Stomach (tissue), 9 donors: ENCODE measurements around the gene AK4. TPM values are rescaled to one million over a fixed set of nuclear protein-coding genes. Genes with fewer than 3 reads are reported as not detected.
A peak's percentile ranks its signal among the peaks of the same experiment; 100 is the strongest.

Experiments used
- DNase-seq, 2 donors: peaks; one replicate each; pipeline versions ENCODE4 v3.0.0 to v3.0.0-alpha.2; 2013 to 2019
- H3K27ac ChIP-seq, 5 donors: fragments of 200-600 bp in 4 of 5; sonication (generic) in 4 of 5; one replicate each; pipeline ENCODE4 v1.5.1; 2013 to 2019; ENCODE audit warnings: mild to moderate bottlenecking in 1 of 5, moderate library complexity in 1 of 5
- H3K27me3 ChIP-seq, 3 donors: fragments of 200-600 bp; sonication (generic); one replicate each; pipeline ENCODE4 v1.5.1; 2017 to 2019; ENCODE audit warnings: mixed run types in 1 of 3
- H3K36me3 ChIP-seq, 4 donors: fragments of 200-600 bp; sonication (generic); 1 replicate in 3 of 4; 2 replicates in 1 of 4; pipeline ENCODE4 v1.5.1; 2016 to 2019
- H3K4me1 ChIP-seq, 4 donors: fragments of 200-600 bp; sonication (generic); one replicate each; pipeline ENCODE4 v1.5.1; 2016 to 2019
- H3K4me3 ChIP-seq, 4 donors: fragments of 200-600 bp; sonication (generic) in 3 of 4; one replicate each; pipeline ENCODE4 v1.5.1; 2016 to 2019; ENCODE audit warnings: mild to moderate bottlenecking in 1 of 4
- H3K9me3 ChIP-seq, 4 donors: fragments of 200-600 bp; sonication (generic); one replicate each; pipeline ENCODE4 v1.5.1; 2016 to 2019
- CTCF ChIP-seq, 7 experiments: fragments of 450-650 bp in 4 of 7; fragments of 200-600 bp in 3 of 7; sonication (generic) in 3 of 7; IDR thresholded peaks; one replicate each; pipeline ENCODE4 v1.5.1; 2016 to 2019; ENCODE audit warnings: antibody characterized with exemption in 7 of 7, control low read depth in 2 of 7, mild to moderate bottlenecking in 1 of 7
- EP300 ChIP-seq: sonication (generic); formaldehyde crosslinking; IDR thresholded peaks from one replicate; pipeline ENCODE4 v1.6.1; 2017; ENCODE audit warnings: antibody characterized with exemption
- POLR2A ChIP-seq, 4 donors: fragments of 450-650 bp; IDR thresholded peaks; one replicate each; pipeline ENCODE4 v1.6.1; 2016; ENCODE audit warnings: antibody characterized with exemption in 4 of 4, control low read depth in 2 of 4, mild to moderate bottlenecking in 1 of 4, moderate library complexity in 1 of 4
- POLR2AphosphoS5 ChIP-seq, 3 donors: sonication (generic); formaldehyde crosslinking; IDR thresholded peaks; one replicate each; pipeline ENCODE4 v1.6.1; 2016; ENCODE audit warnings: antibody characterized with exemption in 3 of 3
- WGBS, 5 donors: extraction: QIAGEN DNeasy Blood & Tissue Kit in 3 of 5; methylation state at CpG; one replicate each; pipeline versions ENCODE4 v1.1.5 to v1.1.7; 2013 to 2018; 5-methylcytosine and 5-hydroxymethylcytosine counted together
- intact Hi-C: fragments of 100-400 bp; cut with DNase I; formaldehyde crosslinking; loops from one replicate; pipeline ENCODE4 v1.15.1; 2023; ENCODE audit warnings: low total_unique reads
- polyA plus RNA-seq, 3 donors: library from polyadenylated mRNA; stranded (reverse); fragments of 200-250 nt; gene quantifications; one replicate each; pipeline ENCODE4 v1.2.3, GENCODE V29; 2013
- total RNA-seq, 5 donors: library from RNA; depleted of rRNA; stranded (reverse); fragments of >200 nt; gene quantifications; one replicate each; pipeline versions ENCODE4 v1.1.0 to v1.2.3, GENCODE V29; 2014 to 2016
- donor health status: healthy with polysubstance abuse.
- donor health status: Bipolar disorder and iron deficiency.
- donor health status: healthy.

The AK4 gene
- total and polyA plus RNA-seq, 8 donors: 9.4 to 108 (median 30.4) TPM

- peak overlapping the region; percentile 71 to 88 (median 84) for H3K4me3 ChIP-seq
- no peak for DNase-seq
- 8 to 14% (median 11%) methylated on average over 20 of the region's 20 CpGs for WGBS, 5 donors
- H3K4me1 ChIP-seq: peaks cover 7 to 50% (median 40%) of the 10 kb centered on the region in 4 donors
- no peaks in the 10 kb centered on the region for H3K9me3 ChIP-seq
- no peaks in the 10 kb centered on the region for H3K36me3 ChIP-seq
- no peak for TF ChIP-seq CTCF (IDR thresholded peaks at IDR 0.05)
- no peak for TF ChIP-seq POLR2AphosphoS5 (IDR thresholded peaks at IDR 0.05)
- TF ChIP-seq EP300: no peak
- TF ChIP-seq POLR2A (IDR thresholded peaks at IDR 0.05): no peak
- H3K27ac ChIP-seq: peak overlapping the region; percentile 82 to 93 (median 89)
- intact Hi-C loops: no loop called here
- H3K27me3 ChIP-seq: peaks cover 0 to 32% (median 0%) of the 10 kb centered on the region in 3 donors
Measured at GRCh38 chr1:65146908-65147423, 1.0 kb upstream of the AK4 start.

- no peaks in the 10 kb centered on the region for H3K9me3 ChIP-seq
- peak in 2 of 3 donors; percentile 19 to 25 for TF ChIP-seq POLR2AphosphoS5 (IDR thresholded peaks at IDR 0.05)
- no peak for TF ChIP-seq EP300
- no peak for TF ChIP-seq CTCF (IDR thresholded peaks at IDR 0.05)
- peak overlapping the region; percentile 82 to 93 (median 89) for H3K27ac ChIP-seq
- no peaks in the 10 kb centered on the region for H3K36me3 ChIP-seq
- peak overlapping the region; percentile 71 to 88 (median 84) for H3K4me3 ChIP-seq
- peaks cover 7 to 54% (median 40%) of the 10 kb centered on the region in 4 donors for H3K4me1 ChIP-seq
- WGBS, 5 donors: 0 to 1% (median 1%) methylated on average over 38 to 88 of the region's 88 CpGs
- peaks cover 0 to 32% (median 0%) of the 10 kb centered on the region in 3 donors for H3K27me3 ChIP-seq
- peak; percentile 71 to 83 for DNase-seq
- intact Hi-C loops: no loop called here
Measured at GRCh38 chr1:65147424-65148177, 402 bp upstream of the AK4 start.

GRCh38 chr1:65148548-65149350 is 746 bp downstream of the AK4 start:
- peak overlapping the region; percentile 82 to 93 (median 89) for H3K27ac ChIP-seq
- no peaks in the 10 kb centered on the region for H3K9me3 ChIP-seq
- H3K4me3 ChIP-seq: peak overlapping the region; percentile 71 to 88 (median 84)
- TF ChIP-seq POLR2A (IDR thresholded peaks at IDR 0.05) (no peak), POLR2AphosphoS5 (IDR thresholded peaks at IDR 0.05) (peak in 1 of 3 donors; percentile 26)
- peaks cover 10 to 64% (median 43%) of the 10 kb centered on the region in 4 donors for H3K4me1 ChIP-seq
- intact Hi-C loops: no loop called here
- DNase-seq: peak in 1 of 2 donors; percentile 80
- 0 to 2% (median 1%) methylated on average over 10 to 73 of the region's 73 CpGs for WGBS, 5 donors
- H3K36me3 ChIP-seq: no peaks in the 10 kb centered on the region
- H3K27me3 ChIP-seq: peaks cover 0 to 32% (median 0%) of the 10 kb centered on the region in 3 donors

GRCh38 chr1:65149351-65150107 is 1.5 kb downstream of the AK4 start:
- TF ChIP-seq EP300: no peak
- no peak for TF ChIP-seq POLR2AphosphoS5 (IDR thresholded peaks at IDR 0.05)
- no peak for TF ChIP-seq POLR2A (IDR thresholded peaks at IDR 0.05)
- no peak for TF ChIP-seq CTCF (IDR thresholded peaks at IDR 0.05)
- peaks cover 0 to 32% (median 0%) of the 10 kb centered on the region in 3 donors for H3K27me3 ChIP-seq
- H3K4me3 ChIP-seq: peak overlapping the region; percentile 71 to 88 (median 84)
- intact Hi-C loops: no loop called here
- peaks cover 13 to 66% (median 47%) of the 10 kb centered on the region in 4 donors for H3K4me1 ChIP-seq
- no peaks in the 10 kb centered on the region for H3K36me3 ChIP-seq
- no peak for DNase-seq
- peak overlapping the region; percentile 82 to 93 (median 89) for H3K27ac ChIP-seq
- 22 to 37% (median 25%) methylated on average over 14 of the region's 14 CpGs for WGBS, 5 donors
- no peaks in the 10 kb centered on the region for H3K9me3 ChIP-seq
